Posterior vena cava (tissue), 2 donors: ENCODE measurements around the gene CPT1A. TPM values are rescaled to one million over a fixed set of nuclear protein-coding genes. Genes with fewer than 3 reads are reported as not detected.

Experiments used
- DNase-seq: peaks from one replicate; pipeline ENCODE4 v3.0.0-alpha.2; 2020; ENCODE audit warnings: low spot score
- intact Hi-C, 2 donors: fragments of 100-400 bp; cut with DNase I; formaldehyde crosslinking; loops; one replicate each; pipeline versions ENCODE4 v1.14.1 to v1.14.2; 2022 to 2023
- total RNA-seq, 2 donors: library from RNA; stranded (reverse); fragmentation: NEBNext Ultra II Directional; extraction: Animal tissue kit (Norgen Biotek cat#: 25700); gene quantifications; one replicate each; pipeline ENCODE4 v1.2.1, GENCODE V29; 2021
- donor health status: DM: yes; HTN: yes; CAD: no.
- donor health status: DM: yes; HTN: yes; CAD: no.

Gene CPT1A
- total RNA-seq, 2 donors from 2014 or later = 62.3 to 127 TPM

- no peak for DNase-seq
- intact Hi-C loops = no loop called here
Observed at GRCh38 chr11:68812526-68812925, 29.2 kb downstream of the CPT1A start.

GRCh38 chr11:68810164-68810563 is 31.6 kb downstream of the CPT1A start:
- no peak for DNase-seq
- intact Hi-C loops = no loop called here

- intact Hi-C loops = loop anchor here (1.0 to 5.0 kb wide), 2 partner anchors 40 to 278 kb away; no protein-coding TSS in a partner anchor
- no peak for DNase-seq
Observed at GRCh38 chr11:68809506-68809905, 32.2 kb downstream of the CPT1A start.

GRCh38 chr11:68808787-68809186 is 32.9 kb downstream of the CPT1A start:
- intact Hi-C loops = loop anchor here (1.0 to 5.0 kb wide), 2 partner anchors 39 to 279 kb away; no protein-coding TSS in a partner anchor

GRCh38 chr11:68806931-68807844 is 34.5 kb downstream of the CPT1A start:
- intact Hi-C loops = loop anchor here in 1 of 2 donors (5.0 kb wide), 1 partner anchor 280 kb away; no protein-coding TSS in a partner anchor
- no peak for DNase-seq

More at GRCh38 chr11:68808787-68809186, 32.9 kb downstream of the CPT1A start:
- DNase-seq = no peak

GRCh38 chr11:68804786-68805185 is 36.9 kb downstream of the CPT1A start:
- no peak for DNase-seq
- intact Hi-C loops = loop anchor here in 1 of 2 donors (5.0 kb wide), 1 partner anchor 283 kb away; no protein-coding TSS in a partner anchor

- DNase-seq = no peak
- intact Hi-C loops = no loop called here
Observed at GRCh38 chr11:68803766-68804165, 38.0 kb downstream of the CPT1A start.

- DNase-seq = no peak
- intact Hi-C loops = no loop called here
Observed at GRCh38 chr11:68798221-68798813, 43.4 kb downstream of the CPT1A start.

- no peak for DNase-seq
- intact Hi-C loops = no loop called here
Observed at GRCh38 chr11:68796801-68797200, 44.9 kb downstream of the CPT1A start.

- no peak for DNase-seq
- intact Hi-C loops = no loop called here
Observed at GRCh38 chr11:68792400-68792966, 49.2 kb downstream of the CPT1A start.

GRCh38 chr11:68784653-68785052 is 57.1 kb downstream of the CPT1A start:
- intact Hi-C loops = loop anchor here in 1 of 2 donors (10.0 kb wide), 1 partner anchor 300 kb away; no protein-coding TSS in a partner anchor
- no peak for DNase-seq

- DNase-seq = no peak
- intact Hi-C loops = loop anchor here in 1 of 2 donors (10.0 kb wide), 1 partner anchor 301 kb away; no protein-coding TSS in a partner anchor
Observed at GRCh38 chr11:68783216-68783821, 58.4 kb downstream of the CPT1A start.

- no peak for DNase-seq
- intact Hi-C loops = loop anchor here in 1 of 2 donors (10.0 kb wide), 1 partner anchor 302 kb away; no protein-coding TSS in a partner anchor
Observed at GRCh38 chr11:68782711-68783110, 59.0 kb downstream of the CPT1A start.

GRCh38 chr11:68780829-68781228 is 60.9 kb downstream of the CPT1A start:
- intact Hi-C loops = loop anchor here in 1 of 2 donors (10.0 kb wide), 1 partner anchor 304 kb away; no protein-coding TSS in a partner anchor
- no peak for DNase-seq

- peak; percentile 54 for DNase-seq
- intact Hi-C loops = no loop called here
Observed at GRCh38 chr11:68778205-68778604, 63.5 kb downstream of the CPT1A start.

GRCh38 chr11:68776442-68777235 is 65.1 kb downstream of the CPT1A start:
- intact Hi-C loops = no loop called here
- DNase-seq = peak; percentile 76

GRCh38 chr11:68775951-68776388 is 65.7 kb downstream of the CPT1A start:
- DNase-seq = peak; percentile 22
- intact Hi-C loops = no loop called here

- peak; percentile 1 for DNase-seq
- intact Hi-C loops = no loop called here
Observed at GRCh38 chr11:68774194-68774585, 67.5 kb downstream of the CPT1A start.
